Karpas-422 (cell line): ENCODE results near the gene KPNA1. TPM values are rescaled to one million over a fixed set of nuclear protein-coding genes. Genes with fewer than 3 reads are reported as not detected.

Source experiments
- DNase-seq: peaks from one replicate; pipeline ENCODE4 v3.0.0-alpha.2; 2015
- H2AFZ ChIP-seq: fragments of 200-600 bp; sonication (generic); 2 replicates; pipeline ENCODE4 v1.6.1; 2014; ENCODE audit warnings: antibody characterized with exemption, low read length, mixed read lengths
- H3K27ac ChIP-seq: fragments of 200-600 bp; sonication (generic); 2 replicates; pipeline ENCODE4 v1.5.1; 2014; ENCODE audit warnings: mild to moderate bottlenecking, low read length, moderate library complexity
- H3K27me3 ChIP-seq: fragments of 200-600 bp; sonication (generic); 2 replicates; pipeline ENCODE4 v1.6.1; 2014; ENCODE audit warnings: low read length, mixed read lengths
- H3K36me3 ChIP-seq: fragments of 200-600 bp; sonication (generic); 2 replicates; pipeline ENCODE4 v1.6.1; 2014; ENCODE audit warnings: low read length, mixed read lengths; ENCODE audit not compliant: insufficient read depth
- H3K4me1 ChIP-seq: fragments of 200-600 bp; sonication (generic); 2 replicates; pipeline ENCODE4 v1.6.1; 2014; ENCODE audit warnings: mild to moderate bottlenecking, low read length, mixed read lengths
- H3K4me2 ChIP-seq: fragments of 200-600 bp; sonication (generic); 2 replicates; pipeline ENCODE4 v1.6.1; 2014; ENCODE audit warnings: low read length, low read depth, mild to moderate bottlenecking; ENCODE audit not compliant: poor library complexity, severe bottlenecking
- H3K4me3 ChIP-seq: fragments of 200-600 bp; sonication (generic); 2 replicates; pipeline ENCODE4 v1.5.1; 2014; ENCODE audit warnings: mild to moderate bottlenecking, antibody characterized with exemption, low read length, mixed read lengths
- H3K79me2 ChIP-seq: fragments of 200-600 bp; sonication (generic); 2 replicates; pipeline ENCODE4 v1.6.1; 2014; ENCODE audit warnings: mild to moderate bottlenecking, low read length, mixed read lengths
- H3K9ac ChIP-seq: fragments of 200-600 bp; sonication (generic); 2 replicates; pipeline ENCODE4 v1.6.0; 2014; ENCODE audit warnings: low read length
- H3K9me2 ChIP-seq: fragments of 200-600 bp; sonication (generic), shearing (Covaris generic); replicated peaks from 2 replicates; pipeline ENCODE4 v1.6.0; 2014; ENCODE audit warnings: mild to moderate bottlenecking, low read length, moderate library complexity; ENCODE audit not compliant: insufficient read depth
- H3K9me3 ChIP-seq: fragments of 300-700, 200-600 bp; sonication (generic); 2 replicates; pipeline ENCODE4 v1.6.1; 2014; ENCODE audit warnings: low read length, mixed read lengths
- H4K20me1 ChIP-seq: fragments of 200-600 bp; sonication (generic); 2 replicates; pipeline ENCODE4 v1.6.1; 2014; ENCODE audit warnings: mild to moderate bottlenecking, antibody characterized with exemption, low read length, low read depth; ENCODE audit not compliant: insufficient read depth
- small RNA-seq: library from RNA; depleted of rRNA; stranded (forward); fragments of <200 nt; gene quantifications from one replicate; pipeline ENCODE3, GENCODE V24; 2014
- total RNA-seq: library from RNA; depleted of rRNA; stranded (reverse); fragments of >200 nt; shearing (Covaris generic); gene quantifications from 2 replicates; pipeline ENCODE4 v1.2.3, GENCODE V29; 2014; ENCODE audit warnings: low replicate concordance; rRNA removed

Gene KPNA1
- total RNA-seq, 1 experiment from 2014 or later, result 67.1 TPM

DNA sequence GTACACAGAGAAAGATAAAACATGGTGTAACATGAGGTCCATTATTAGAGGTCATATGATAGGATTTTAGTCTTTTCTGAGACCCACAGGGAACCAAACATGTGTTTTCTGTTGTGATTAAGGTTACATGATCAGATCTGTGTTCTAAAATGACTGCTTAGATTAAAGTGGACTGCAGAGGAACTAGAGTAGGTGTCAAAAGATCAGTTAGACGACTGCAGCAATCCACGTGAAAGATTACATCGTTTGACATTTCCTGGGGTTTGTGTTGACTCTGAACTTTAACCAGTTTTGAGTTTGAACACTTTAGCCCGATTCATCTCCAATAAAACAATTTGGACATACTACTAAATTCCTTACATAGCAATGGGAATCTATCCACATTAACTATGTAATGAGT is 136.8 kb downstream of the KPNA1 start:
- H3K9me2 ChIP-seq, result no peaks in the 10 kb centered on the region
- no peak for DNase-seq

DNA sequence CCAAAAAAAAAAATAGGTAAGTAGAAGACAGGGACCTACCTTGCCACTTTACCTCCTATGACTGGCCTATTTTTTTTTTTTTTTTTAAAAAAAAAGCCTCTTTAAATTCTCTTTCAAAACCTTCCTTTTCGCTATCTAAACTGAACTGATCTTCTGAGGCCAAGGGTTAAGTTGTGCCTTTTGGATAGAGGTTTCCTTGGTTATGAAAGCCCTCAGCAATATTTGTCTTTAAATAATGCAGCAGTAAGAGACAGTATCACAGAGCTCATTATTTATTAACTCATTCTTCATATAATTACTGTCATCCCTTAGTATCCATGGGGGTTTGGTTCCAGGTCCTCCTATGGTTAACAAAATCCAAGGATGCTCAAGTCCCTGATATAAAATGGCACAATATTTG is 140.7 kb downstream of the KPNA1 start:
- H3K36me3 ChIP-seq, result peaks cover 26% of the 10 kb centered on the region
- H3K4me2 ChIP-seq, result no peak overlapping the region
- no peaks in the 10 kb centered on the region for H3K9me2 ChIP-seq
- H3K27ac ChIP-seq, result no peak overlapping the region
- H4K20me1 ChIP-seq, result no peaks in the 10 kb centered on the region
- peaks cover 90% of the 10 kb centered on the region for H3K79me2 ChIP-seq
- H2AFZ ChIP-seq, result no peak overlapping the region
- no peak for DNase-seq
- H3K4me3 ChIP-seq, result no peak overlapping the region
- H3K4me1 ChIP-seq, result no peaks in the 10 kb centered on the region
- no peak overlapping the region for H3K9ac ChIP-seq
- H3K9me3 ChIP-seq, result no peaks in the 10 kb centered on the region
- H3K27me3 ChIP-seq, result no peaks in the 10 kb centered on the region

More for the DNA sequence above, 136.8 kb downstream of the KPNA1 start:
- peaks cover 25% of the 10 kb centered on the region for H3K4me1 ChIP-seq
- H3K36me3 ChIP-seq, result peaks cover 32% of the 10 kb centered on the region
- H3K9me3 ChIP-seq, result no peaks in the 10 kb centered on the region
- H3K27me3 ChIP-seq, result no peaks in the 10 kb centered on the region
- H3K9ac ChIP-seq, result no peak overlapping the region
- peaks cover 100% of the 10 kb centered on the region for H3K79me2 ChIP-seq
- no peak overlapping the region for H3K4me3 ChIP-seq
- H3K4me2 ChIP-seq, result no peak overlapping the region
- H2AFZ ChIP-seq, result no peak overlapping the region
- H4K20me1 ChIP-seq, result no peaks in the 10 kb centered on the region
- peak overlapping the region; percentile 38; the same call in 1 of the 2 replicates for H3K27ac ChIP-seq

Small RNAs within 50 kb of the gene (small RNA-seq; reads per million reads assigned to genes)
- gene AC083798.1, result not detected
- not detected for gene AC096861.1

Other genes with a start within 250 kb of the KPNA1 start
- 3.8 and 10.5 TPM in 2 replicates for gene CSTA, start 189.7 kb downstream of the KPNA1 start, total RNA-seq
- gene MIX23, start 131.7 kb downstream of the KPNA1 start, total RNA-seq, result 45.8 and 54.0 TPM in 2 replicates
- 138 and 197 TPM in 2 replicates for gene FAM162A, start 130.8 kb downstream of the KPNA1 start, total RNA-seq
- 5.3 and 7.1 TPM in 2 replicates for gene WDR5B, start 98.9 kb downstream of the KPNA1 start, total RNA-seq
- 19.8 and 24.4 TPM in 2 replicates for gene PARP9, start 49.4 kb upstream of the KPNA1 start, total RNA-seq
- 38.7 and 55.8 TPM in 2 replicates for gene DTX3L, start 49.4 kb upstream of the KPNA1 start, total RNA-seq
- 27.7 and 54.3 TPM in 2 replicates for gene PARP15, start 62.7 kb upstream of the KPNA1 start, total RNA-seq
- gene PARP14, start 165.9 kb upstream of the KPNA1 start, total RNA-seq, result 15.4 and 18.7 TPM in 2 replicates